Stimulated activated CD4-positive, alpha-beta T cell treated with anti-CD3 and anti-CD28 coated beads, TNF-alpha, amount 100 ng/mL, for 48 hours (primary cell): Measurements from ENCODE around the gene MKKS.

Source experiments
- DNase-seq, 3 donors: peaks; one replicate each; pipeline ENCODE4 v3.0.0-alpha.2; 2020; ENCODE audit warnings: low read depth in 3 of 3

MKKS gene

DNA sequence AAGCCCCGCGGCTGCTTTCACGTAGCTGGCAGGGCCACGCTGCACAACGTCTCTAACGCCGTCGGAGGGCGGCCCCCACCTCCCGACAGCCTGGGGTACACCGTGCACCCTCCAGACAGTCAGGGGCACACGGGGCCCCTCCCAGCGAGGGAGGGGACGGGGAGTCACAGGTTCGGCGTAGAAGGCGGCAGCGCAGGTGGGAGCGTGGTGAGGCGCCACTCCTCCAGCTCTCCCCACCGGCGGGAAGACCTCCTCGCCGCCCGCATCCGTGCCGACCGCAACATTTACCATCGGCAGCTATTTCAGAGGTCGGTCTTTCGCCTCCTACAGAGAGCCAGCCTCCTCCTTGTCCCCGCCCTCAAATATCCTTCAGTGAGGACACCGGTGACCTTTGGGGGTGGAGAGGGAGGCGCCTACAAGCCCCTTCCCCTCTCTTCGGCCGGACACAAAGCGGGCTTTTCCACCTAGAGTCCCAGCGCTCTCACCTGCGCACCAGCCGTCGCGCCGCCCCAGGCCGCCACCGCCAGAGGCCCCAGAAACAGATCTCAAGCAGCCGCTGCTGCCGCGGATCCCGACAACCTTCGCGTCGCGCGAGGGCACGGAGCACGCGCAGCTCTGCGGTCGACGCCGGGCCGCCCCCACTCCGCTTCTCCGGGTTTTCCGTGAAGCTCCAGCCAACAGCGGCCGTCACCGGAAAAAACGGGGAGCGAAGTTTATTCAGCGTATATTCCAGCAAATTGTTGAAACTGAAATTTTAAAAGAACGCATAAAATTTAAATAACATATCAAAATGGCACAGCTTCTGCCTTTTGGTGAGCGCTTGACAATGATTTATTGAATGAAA lies at the start of gene MKKS:
Gene MKKS (minus strand): TSS at position 600 of the 844 bp plus-strand sequence. CDS start 20,708 bp downstream, outside the sequence.
- peak; percentile 69 to 79 (median 70) for DNase-seq

DNA sequence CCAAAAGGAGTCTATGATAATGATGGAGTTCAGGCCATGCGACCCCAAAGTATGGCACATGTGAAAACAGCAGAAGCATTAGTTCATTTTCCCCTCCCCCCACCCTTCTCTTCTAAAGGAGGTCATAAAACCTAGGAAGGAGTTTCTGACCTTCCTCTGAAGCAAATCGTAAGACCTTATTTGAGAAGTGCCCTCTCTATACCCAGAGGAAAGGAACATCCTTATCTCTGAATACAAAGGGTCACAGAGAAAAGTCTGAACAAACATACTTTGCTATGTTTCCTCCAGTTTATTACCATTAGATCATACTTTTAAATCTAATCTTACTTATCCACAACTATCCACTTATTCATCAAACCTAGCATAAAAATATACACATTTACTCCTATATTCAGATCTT lies 49.7 kb upstream of the MKKS start:
- no peak for DNase-seq

DNA sequence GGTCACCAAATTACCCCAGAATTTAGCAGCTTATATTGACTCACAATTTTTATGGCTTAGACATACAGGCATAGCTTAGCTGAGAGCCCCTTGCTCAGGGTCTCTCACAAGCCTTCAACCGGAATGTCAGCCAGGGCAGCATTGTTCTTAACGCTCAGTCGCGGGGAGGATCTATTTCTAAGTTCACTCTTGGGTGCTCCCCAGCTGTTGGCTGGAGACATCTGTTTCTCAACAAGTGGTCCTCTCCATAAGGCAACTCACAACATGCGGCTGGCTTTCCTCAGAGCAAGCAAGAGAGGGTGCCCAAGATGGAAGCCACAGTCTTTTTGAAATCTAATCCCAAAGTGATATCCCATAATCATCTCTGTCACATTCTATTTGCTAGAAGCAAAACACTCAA lies 47.7 kb upstream of the MKKS start:
- DNase-seq, result no peak

DNA sequence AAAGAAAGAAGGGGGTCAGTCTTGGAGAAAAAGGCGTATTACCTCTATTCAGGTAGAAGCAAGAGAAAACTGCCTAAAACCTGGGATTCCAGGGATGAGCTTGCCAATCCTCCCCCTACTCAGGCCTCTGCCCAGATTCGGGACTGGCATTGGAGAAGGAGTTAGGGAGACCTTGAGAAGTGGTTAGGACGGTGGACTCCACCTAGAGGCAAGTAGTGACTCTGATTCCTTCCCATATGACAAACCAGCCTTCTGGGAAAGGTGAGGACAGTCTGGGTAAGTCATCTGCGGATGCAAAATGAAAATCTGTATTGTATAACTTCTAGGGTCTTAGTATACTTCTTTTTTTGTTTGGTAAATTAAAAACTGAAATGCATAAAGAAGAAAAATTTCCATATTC lies 44.9 kb upstream of the MKKS start:
- no peak for DNase-seq

DNA sequence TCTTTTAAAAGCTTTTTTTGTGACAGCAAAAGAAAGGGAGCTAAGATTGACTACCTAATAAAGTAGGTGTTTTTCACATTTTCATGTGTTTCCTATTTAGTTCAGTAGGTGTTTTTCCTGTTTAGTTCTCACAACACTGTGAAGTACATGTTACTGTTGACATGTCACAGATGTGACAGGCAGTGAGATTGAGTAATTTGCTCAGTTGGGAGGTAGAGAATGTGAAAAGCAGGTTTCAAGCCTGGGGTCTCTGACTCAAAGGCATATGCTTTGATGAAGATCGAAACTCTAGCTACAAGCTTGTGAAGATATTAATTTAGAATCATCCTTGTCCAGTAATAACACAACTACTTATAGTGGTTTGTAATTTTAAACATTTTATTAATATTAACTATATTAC lies 44.2 kb upstream of the MKKS start:
- no peak for DNase-seq

DNA sequence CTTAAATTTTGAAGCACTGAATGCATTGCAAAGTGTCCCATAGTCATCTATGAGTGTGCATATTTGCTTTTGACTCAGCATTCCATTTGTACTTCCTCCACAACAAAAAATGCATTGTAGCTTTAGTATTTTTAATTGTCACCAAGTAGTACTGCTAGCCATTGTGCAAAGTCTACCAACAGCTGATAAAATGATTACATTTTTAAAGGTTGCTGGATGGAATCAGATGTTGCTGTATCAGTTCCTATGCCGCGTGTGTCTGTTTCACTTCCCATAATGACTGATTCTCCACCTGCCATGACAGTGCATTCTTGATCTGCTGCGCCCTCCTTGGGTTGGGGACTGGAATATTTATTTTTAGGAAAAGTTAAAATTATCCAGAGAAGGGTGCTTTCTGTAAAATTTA lies 42.3 kb upstream of the MKKS start:
- no peak for DNase-seq

DNA sequence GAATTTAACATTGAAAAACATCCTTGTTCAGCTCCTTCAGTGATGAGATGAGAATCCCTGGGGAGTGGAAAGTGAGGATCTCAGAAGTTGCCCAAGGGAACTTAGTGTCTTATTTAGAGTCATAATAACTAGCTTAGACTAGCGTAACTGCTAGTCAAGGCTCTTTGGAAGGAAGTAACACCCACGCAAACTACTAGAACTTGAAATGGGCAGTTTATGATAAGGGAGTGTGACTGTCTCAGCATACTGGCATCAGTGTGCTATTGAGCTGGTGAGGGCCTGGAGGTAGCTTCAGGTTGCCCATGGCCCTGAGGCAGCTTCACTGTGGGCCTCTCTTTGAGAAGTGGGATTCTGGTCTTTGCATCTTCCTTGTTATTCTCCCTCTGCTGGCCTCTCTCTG lies 41.2 kb upstream of the MKKS start:
- DNase-seq, result no peak

DNA sequence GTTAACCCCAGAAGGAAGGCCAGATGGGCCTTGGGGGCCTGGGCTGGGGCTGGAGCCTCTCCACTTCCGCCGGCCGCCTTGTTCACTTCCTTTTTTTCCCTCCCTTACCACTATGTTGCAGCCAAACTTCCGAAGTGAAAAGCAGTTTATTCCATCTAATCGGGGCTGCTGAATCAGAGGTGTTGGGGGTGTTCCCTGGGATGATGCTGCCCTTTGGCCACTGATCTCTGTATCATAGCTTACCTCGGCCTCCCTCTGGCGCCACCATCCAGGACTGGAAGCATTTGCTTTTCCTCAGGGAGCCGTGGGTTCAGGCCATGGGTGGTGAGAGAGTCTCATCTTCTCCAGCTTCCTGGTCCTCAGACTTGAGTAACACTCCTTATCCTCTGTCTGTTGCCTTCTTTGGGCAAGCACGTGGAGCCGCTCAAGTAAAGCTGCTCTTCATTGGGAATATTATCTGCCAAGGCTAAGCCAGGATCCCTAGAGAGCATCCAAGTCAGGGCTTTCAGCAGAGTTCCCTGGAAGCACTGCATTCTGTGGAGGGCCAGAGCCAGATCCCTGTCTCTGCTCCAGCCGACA lies 40.7 kb upstream of the MKKS start:
- DNase-seq, result no peak

DNA sequence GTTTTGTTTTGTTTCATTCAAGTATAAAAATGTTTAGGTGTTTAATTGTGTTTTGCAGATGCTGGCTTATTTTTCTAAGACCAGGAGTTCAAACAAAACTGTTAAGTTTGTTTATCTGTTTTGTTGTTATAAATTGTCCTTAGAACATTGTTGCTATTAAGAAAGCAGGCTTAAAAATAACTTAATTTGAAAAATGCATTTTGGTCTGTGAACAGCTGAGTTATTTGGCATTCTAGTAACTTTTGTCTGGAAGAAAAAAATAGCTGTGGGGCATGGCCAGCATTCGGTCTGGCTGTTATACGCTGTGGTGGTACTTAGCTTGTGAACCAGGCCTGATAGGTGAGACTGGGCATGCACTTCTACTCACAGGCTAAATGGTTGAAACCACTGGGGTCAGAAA lies 38.8 kb upstream of the MKKS start:
- DNase-seq, result no peak

DNA sequence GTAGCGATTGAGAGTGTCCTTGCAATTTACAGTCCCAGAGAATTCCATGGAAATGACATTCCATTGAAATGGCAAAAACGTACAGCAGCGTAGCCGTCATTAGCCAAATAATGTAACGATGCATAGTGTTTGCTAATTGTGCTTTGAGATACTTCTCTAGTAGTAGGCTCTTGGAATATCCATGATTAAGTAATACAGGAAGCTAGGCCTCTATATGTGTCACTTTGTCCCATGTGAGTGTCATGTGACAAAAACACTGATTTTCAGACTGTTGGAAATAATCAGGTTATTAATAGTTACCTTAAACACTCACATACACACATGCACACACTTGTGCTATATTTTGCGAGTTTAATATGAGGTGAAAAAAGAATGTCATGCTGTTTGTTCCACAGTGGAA lies 36.3 kb upstream of the MKKS start:
- no peak for DNase-seq

DNA sequence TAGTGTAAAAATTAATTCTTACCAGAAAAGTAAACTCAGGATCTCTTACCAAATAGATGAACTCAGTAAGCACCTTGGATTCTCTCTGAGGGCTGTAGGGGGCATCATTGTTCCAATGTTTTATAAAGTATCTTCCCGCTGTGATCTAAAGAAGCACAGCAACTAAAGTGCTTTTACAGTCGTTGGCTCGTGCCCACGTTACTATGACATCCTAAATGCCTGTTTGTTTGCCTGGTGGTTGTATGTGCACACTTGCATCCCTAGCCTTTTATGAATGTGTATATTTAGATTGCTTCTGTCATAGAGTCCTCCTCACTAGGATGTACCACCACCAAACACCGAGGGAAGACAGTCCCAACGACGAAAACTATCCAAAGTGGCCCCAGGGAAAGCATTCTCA lies 35.6 kb upstream of the MKKS start:
- no peak for DNase-seq

DNA sequence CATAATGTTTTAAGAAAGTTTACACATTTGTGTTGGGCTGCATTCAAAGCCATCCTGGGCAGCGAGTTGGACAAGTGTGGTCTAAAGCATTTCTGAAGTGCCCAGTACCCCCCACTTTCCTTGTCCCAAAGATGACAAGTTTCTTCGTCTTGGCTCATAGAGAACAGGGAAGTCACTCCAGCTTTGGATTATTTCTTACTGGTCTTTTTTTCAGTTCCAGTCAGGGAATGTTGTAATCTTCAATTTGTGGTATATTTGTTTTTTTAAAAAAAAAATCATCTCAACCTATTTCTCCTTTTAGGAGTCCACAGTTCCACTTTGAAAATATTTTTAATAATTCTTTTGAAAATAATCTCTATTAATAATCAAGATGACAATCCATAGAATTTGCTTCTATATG lies 35.0 kb upstream of the MKKS start:
- no peak for DNase-seq

DNA sequence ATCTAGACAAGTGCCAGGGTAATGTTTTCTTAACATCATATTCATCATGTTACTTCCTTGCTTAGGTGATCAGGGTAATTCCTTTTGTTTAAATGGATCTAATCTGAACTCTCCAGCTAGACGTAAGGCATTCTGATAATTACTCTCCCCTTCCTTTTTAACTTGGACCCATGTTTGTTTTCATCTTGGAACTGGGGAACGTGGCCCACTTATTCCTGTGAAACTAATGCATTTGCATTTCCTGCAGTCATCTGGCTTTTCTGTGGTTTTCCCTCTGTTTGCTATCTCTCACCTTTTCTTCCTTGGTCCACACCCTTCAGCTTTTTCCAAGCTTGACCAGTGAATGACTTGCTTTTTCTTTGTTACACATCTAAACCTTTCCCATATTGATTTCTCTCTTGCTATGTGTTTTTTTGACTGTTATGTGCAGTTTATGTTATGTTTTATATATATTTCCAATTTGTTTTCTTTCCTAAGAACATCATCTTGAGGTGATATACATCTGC lies 34.4 kb upstream of the MKKS start:
- DNase-seq, result no peak

DNA sequence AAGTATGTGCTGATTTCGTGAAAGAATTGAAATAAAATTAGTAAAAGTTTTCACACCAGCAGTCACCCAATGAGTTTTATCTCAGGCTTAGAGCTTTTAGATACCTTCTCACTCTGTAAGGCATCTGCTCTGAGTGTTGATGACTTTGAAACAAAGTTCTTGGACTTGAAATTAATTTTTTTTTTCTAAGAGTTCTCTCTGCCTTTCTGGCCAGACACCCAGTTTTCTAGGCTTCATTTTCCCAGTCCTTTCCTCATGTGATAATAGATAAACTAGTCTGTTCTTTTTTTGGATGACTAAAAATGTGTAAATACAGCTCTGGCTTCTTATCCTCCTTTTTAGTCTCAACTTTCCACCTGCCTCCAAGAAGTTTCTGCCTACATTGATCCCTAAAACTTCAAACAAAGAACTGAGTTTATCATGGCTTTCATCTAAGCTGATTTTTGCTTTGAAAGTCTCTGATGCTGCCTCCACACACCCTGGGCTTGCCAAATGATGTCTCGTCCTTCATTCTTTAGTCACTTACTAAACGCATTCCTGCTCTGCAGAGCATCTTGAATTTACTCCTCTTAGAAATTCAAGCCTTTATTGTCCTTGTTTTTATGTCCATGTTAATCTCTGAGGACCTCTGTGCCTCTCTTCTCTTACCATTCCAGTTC lies 33.8 kb upstream of the MKKS start:
- DNase-seq, result no peak

DNA sequence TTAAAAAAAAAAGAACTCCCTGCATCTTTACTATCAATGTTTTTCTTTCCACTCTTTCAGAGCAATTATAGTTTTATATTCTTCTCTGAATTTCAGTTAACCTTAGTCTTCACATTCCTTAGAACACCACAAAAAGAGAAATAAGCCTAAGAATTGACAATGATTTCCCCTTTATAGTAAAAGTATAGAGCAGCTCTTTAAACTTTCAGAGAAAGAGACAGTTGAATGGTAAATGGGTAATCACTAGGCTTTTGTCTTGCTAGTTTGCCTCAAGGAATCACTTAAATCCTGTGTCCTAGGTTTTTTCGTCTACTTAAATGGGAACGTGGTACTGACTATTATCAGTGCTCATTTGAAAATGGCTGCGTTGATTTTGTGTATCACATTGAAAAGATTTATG lies 32.8 kb upstream of the MKKS start:
- DNase-seq, result no peak

DNA sequence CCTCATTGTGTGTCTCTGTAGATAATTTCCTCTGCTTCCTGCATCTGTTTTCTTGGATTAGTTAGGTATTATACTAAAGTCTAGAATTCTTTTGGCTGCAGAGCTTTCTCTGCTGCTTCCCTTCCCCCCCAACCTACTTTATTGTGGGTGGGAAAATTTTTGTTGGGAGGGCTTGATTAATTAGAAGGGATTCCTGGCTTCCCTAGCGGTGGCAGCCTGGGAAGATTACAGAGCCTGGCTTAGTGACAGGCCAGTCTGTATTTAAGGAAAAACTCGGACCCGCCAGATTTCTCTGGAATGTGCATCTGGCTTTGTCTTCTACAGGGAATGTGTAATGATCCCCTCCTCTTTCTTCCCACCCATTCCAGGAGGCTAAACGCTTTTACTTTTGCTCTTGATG lies 32.3 kb upstream of the MKKS start:
- no peak for DNase-seq

DNA sequence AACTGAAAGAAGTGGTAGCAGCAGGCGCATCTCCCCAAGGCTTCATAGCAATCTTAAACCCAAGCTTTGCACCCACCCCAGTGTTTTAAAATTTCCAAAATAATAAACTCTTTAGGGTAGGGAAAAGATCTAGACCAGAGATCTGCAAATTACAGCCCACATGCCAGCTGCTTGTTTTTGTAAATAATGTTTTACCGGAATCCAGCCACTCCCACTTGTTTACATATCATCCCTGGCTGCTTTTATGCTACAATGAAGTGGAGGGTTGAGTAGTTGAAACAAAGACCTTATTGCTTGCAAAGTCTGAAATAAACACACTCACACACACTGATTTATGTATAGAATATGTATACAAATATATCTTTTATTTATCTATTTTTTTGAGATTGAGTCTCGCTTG lies 31.1 kb upstream of the MKKS start:
- DNase-seq, result no peak

DNA sequence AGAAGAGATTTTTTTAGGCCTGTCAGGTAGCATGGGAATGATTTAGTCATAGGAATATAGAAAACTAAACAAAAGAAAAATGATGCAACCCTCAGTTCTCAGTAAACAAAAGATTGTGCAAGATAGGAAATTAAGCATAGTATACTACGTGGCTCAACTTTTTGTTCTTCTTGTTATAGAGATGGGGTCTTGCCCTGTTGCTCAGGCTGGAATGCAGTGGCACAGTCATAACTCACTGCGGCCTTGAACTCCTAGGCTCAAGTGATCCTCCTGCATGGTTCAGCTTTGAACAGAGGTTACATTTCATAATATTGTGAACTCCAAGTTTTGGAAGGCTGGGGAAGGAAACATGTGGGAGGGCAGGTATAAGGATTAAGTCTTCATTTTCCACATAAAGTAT lies 29.6 kb upstream of the MKKS start:
- DNase-seq, result no peak

DNA sequence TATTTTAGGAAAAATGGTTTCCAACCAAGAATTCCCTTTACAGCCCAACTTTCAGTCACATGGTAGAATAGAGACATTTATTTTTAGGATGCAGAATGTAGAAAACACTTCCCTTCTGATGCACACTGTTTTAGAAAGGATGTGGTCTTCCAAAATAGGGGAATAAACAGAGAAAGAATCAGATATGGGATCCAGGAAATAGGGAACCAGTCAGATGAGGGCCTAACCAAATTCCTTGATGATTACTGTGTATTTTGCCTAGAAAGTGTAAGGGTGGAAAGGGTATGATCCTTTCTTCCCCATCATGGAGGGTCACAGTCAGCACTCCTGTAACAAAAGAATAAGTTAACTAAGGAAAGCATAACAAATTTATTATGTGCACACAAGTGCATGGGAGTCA lies 28.5 kb upstream of the MKKS start:
- no peak for DNase-seq

DNA sequence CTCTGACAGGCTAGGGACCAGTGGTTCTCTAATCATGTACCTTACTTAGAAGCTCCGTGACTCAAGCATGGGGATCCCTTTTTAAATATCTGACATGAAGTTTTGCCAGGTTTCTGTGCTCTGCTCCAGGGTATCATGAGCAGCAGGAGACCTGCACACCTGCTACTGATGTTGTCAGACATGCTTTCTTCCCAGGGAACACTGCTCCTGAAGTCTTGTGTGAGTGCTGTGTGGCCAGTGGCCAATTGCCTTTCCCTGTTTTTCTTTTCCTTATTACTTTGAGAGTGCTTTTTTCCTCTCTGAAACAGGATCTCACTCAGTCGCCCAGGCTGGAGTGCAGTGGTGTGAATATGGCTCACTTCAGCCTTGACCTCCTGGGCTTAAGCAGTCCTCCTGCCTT lies 27.5 kb upstream of the MKKS start:
- no peak for DNase-seq

DNA sequence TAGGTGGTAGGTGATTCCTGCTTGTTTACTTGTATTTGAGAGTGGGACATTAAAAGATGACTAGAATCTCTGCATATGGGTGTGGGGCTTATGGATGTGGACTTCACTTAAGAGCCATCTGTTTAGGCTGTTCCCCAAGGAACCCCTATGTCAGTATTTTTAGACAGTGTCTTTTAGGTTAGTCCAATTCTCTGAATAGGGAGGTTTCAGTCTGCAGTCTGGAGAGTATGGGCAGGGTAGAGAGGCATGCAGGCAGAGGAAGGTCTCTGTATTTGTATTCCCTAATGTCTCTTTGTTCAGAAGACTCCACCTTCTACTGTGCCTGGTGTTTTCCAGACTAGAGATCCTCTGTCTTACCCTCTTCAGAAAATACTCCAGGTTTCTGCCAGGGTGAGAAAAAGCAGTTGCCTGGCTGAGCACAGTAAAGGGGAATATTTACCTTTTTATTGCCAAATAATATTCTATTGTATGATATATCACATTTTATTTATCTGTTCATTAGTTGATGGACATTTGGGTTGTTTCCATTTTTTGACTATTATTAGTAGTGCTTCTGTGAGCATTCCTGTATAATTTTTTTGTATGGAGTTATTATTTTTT lies 20.2 kb upstream of the MKKS start:
- DNase-seq, result no peak

DNA sequence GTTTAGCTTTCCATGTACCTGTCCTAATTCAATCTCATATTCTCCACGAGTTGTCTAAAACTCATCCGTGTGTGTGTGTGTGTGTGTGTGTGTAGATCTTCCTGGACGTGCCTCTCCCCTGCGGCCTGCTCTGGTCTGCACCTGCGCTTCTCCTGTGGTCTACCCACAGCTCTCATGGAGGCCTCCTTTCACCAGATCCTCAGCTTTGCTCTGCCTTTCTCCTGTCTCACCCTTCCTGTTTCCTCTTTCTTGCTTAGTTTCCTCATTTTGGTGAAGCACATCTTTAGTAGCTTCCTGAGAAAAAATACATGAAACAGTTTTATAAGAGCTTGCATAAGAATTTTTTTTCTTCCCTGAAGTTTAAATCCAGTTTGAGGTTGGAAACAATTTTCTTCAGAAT lies 19.2 kb upstream of the MKKS start:
- no peak for DNase-seq

DNA sequence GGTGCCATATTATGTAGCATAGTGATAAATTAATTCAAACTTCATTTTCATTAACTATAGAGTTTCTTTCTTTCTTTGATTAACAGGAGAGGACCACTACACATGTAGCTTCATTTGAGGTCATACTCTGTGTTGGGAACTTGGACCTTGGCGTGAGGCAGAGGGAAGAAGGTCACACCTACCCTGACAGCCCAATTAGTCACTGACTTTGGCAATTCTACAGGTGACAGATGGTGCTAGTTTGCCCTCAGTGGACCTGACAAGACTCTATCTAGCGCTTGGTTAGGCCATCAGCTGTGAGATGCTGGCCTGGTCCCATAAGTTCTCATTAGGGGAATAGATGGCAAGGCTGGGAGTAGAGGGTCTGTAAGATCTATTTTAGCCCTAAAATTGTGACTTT lies 15.2 kb upstream of the MKKS start:
- DNase-seq, result no peak
